SK-N-MC (cell line): ENCODE data around the gene PKM.

Experiments used
- EZH2 ChIP-seq: fragments of 200-600 bp; sonication (generic); IDR thresholded peaks from one replicate; pipeline ENCODE4 v1.6.1; 2017; ENCODE audit warnings: antibody characterized with exemption
- FOXP2 ChIP-seq: optimal IDR thresholded peaks from 2 replicates; pipeline ENCODE3; 2011; ENCODE audit warnings: mild to moderate bottlenecking, moderate library complexity; ENCODE audit not compliant: insufficient read depth; ENCODE audit errors: extremely low read length, control extremely low read depth
- POLR2AphosphoS5 ChIP-seq: IDR thresholded peaks from 2 replicates; pipeline ENCODE4 v1.6.1; 2012; ENCODE audit warnings: mild to moderate bottlenecking, low read depth, low read length, borderline replicate concordance

DNA sequence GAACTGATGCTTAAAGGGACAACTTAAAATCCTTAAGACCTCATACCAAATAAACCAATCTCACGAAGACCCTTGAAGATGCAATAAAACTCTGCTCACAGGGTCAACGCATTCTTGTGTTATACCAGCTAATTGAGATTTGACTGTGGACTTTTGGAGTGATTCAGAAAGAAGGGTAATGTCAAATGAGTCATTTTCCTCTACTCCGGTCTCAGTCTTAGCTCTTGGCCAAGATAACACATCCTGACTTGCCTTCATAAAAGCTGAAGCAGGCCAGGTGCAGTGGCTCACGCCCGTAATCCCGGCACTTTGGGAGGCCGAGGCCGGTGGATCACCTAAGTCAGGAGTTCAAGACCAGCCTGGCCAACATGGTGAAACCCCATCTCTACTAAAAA lies 3.8 kb downstream of the PKM start:
- TF ChIP-seq EZH2 (no peak), POLR2AphosphoS5 (no peak), FOXP2 (no peak)
